Kidney tubule cell (primary cell): Measurements from ENCODE around the gene IQCM.

Experiments
- DNase-seq: peaks from one replicate; pipeline ENCODE4 v3.0.0-alpha.2; 2018; ENCODE audit warnings: low spot score

The IQCM gene

GRCh38 chr4:149781150-149781549 is 34.5 kb downstream of the IQCM start:
- peak; percentile 36 for DNase-seq

GRCh38 chr4:149768477-149768876 is 47.2 kb downstream of the IQCM start:
- no peak for DNase-seq

- no peak for DNase-seq
These were observed 49.5 kb downstream of the IQCM start for GRCh38 chr4:149766135-149766534.

GRCh38 chr4:149765630-149766029 is 50.0 kb downstream of the IQCM start:
- DNase-seq: peak; percentile 85

- peak; percentile 3 for DNase-seq
These were observed 59.7 kb downstream of the IQCM start for GRCh38 chr4:149755969-149756368.

GRCh38 chr4:149754526-149754925 is 61.1 kb downstream of the IQCM start:
- DNase-seq: peak; percentile 84

- DNase-seq: no peak
These were observed 62.9 kb downstream of the IQCM start for GRCh38 chr4:149752729-149753128.

GRCh38 chr4:149751174-149751573 is 64.5 kb downstream of the IQCM start:
- DNase-seq: no peak

GRCh38 chr4:149749784-149750183 is 65.9 kb downstream of the IQCM start:
- DNase-seq: no peak

- DNase-seq: peak; percentile 68
These were observed 68.0 kb downstream of the IQCM start for GRCh38 chr4:149747646-149748045.

- DNase-seq: no peak
These were observed 69.4 kb downstream of the IQCM start for GRCh38 chr4:149746276-149746675.

GRCh38 chr4:149741186-149741831 is 74.3 kb downstream of the IQCM start:
- peak; percentile 47 for DNase-seq

GRCh38 chr4:149738156-149738555 is 77.5 kb downstream of the IQCM start:
- no peak for DNase-seq

GRCh38 chr4:149735796-149736195 is 79.8 kb downstream of the IQCM start:
- no peak for DNase-seq

- no peak for DNase-seq
These were observed 87.2 kb downstream of the IQCM start for GRCh38 chr4:149728444-149728843.

- DNase-seq: no peak
These were observed 88.0 kb downstream of the IQCM start for GRCh38 chr4:149727663-149728062.

GRCh38 chr4:149723065-149723464 is 92.6 kb downstream of the IQCM start:
- no peak for DNase-seq

GRCh38 chr4:149719806-149720205 is 95.8 kb downstream of the IQCM start:
- DNase-seq: no peak

GRCh38 chr4:149719357-149719756 is 96.3 kb downstream of the IQCM start:
- DNase-seq: no peak

GRCh38 chr4:149718500-149718899 is 97.1 kb downstream of the IQCM start:
- no peak for DNase-seq

- DNase-seq: peak; percentile 58
These were observed 98.9 kb downstream of the IQCM start for GRCh38 chr4:149716728-149717127.

- no peak for DNase-seq
These were observed 99.6 kb downstream of the IQCM start for GRCh38 chr4:149715822-149716585.

- DNase-seq: no peak
These were observed 102.6 kb downstream of the IQCM start for GRCh38 chr4:149713031-149713430.
